Ovary (tissue), 3 donors: Measurements from ENCODE around the gene TRMT112.

Source experiments
- POLR2A ChIP-seq: fragments of 450-650 bp; IDR thresholded peaks from one replicate; pipeline ENCODE4 v1.6.1; 2017; ENCODE audit warnings: antibody characterized with exemption, mild to moderate bottlenecking, moderate library complexity
- TF ChIP-seq, protein P1 (sequence below), 3 donors: fragments of 450-650 bp in 2 of 3; fragments of 200-600 bp in 1 of 3; IDR thresholded peaks; one replicate each; pipeline versions ENCODE4 v1.5.1 to v1.8.0; 2016 to 2022; ENCODE audit warnings: antibody characterized with exemption in 3 of 3, mild to moderate bottlenecking in 1 of 3
- donor health status: DM: no; HTN: no; CAD: no.

- TF ChIP-seq, protein P1, sequence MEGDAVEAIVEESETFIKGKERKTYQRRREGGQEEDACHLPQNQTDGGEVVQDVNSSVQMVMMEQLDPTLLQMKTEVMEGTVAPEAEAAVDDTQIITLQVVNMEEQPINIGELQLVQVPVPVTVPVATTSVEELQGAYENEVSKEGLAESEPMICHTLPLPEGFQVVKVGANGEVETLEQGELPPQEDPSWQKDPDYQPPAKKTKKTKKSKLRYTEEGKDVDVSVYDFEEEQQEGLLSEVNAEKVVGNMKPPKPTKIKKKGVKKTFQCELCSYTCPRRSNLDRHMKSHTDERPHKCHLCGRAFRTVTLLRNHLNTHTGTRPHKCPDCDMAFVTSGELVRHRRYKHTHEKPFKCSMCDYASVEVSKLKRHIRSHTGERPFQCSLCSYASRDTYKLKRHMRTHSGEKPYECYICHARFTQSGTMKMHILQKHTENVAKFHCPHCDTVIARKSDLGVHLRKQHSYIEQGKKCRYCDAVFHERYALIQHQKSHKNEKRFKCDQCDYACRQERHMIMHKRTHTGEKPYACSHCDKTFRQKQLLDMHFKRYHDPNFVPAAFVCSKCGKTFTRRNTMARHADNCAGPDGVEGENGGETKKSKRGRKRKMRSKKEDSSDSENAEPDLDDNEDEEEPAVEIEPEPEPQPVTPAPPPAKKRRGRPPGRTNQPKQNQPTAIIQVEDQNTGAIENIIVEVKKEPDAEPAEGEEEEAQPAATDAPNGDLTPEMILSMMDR (IDR thresholded peaks at IDR 0.05) = no peak
- TF ChIP-seq POLR2A = no peak
Measured at GRCh38 chr11:64347193-64347867, 30.0 kb upstream of the TRMT112 start.
